ENCODE data around the gene PBX4. TPM values are rescaled to one million over a fixed set of nuclear protein-coding genes. Genes with fewer than 3 reads are reported as not detected.

Gene PBX4
- total RNA-seq, 4 donors from 2014 or later: 1.3 to 2.8 (median 1.6) TPM; not detected in 1

GRCh38 chr19:19662344-19662743, 43.9 kb upstream of the PBX4 start:
- Histone ChIP-seq H3K4me3 (peak overlapping the region in 1 of 2 donors; percentile 96), H3K27ac (no peak overlapping the region), H3K36me3 (no peaks in the 10 kb centered on the region), H3K27me3 (no peaks in the 10 kb centered on the region), H3K9me3 (no peaks in the 10 kb centered on the region), H3K4me1 (peaks cover 0 to 8% of the 10 kb centered on the region in 2 donors)
- intact Hi-C loops (cut with DNase I; ENCODE audit: low total_unique reads): no loop called here
- DNase-seq: no peak
- TF ChIP-seq POLR2A (IDR thresholded peaks at IDR 0.05): no peak
- no peak for TF ChIP-seq CTCF (IDR thresholded peaks at IDR 0.05)

GRCh38 chr19:19661675-19662251, 43.3 kb upstream of the PBX4 start:
- TF ChIP-seq POLR2A (IDR thresholded peaks at IDR 0.05) (no peak), CTCF (IDR thresholded peaks at IDR 0.05) (no peak)
- no peaks in the 10 kb centered on the region for H3K27me3 ChIP-seq
- peaks cover 0 to 8% of the 10 kb centered on the region in 2 donors for H3K4me1 ChIP-seq
- no peak for DNase-seq
- no peak overlapping the region for H3K27ac ChIP-seq
- no peaks in the 10 kb centered on the region for H3K9me3 ChIP-seq
- H3K36me3 ChIP-seq: no peaks in the 10 kb centered on the region
- intact Hi-C loops (cut with DNase I; ENCODE audit: low total_unique reads): no loop called here
- no peak overlapping the region for H3K4me3 ChIP-seq

- intact Hi-C loops (cut with DNase I; ENCODE audit: low total_unique reads): no loop called here
- no peak overlapping the region for H3K27ac ChIP-seq
- TF ChIP-seq POLR2A (IDR thresholded peaks at IDR 0.05) (no peak), CTCF (IDR thresholded peaks at IDR 0.05) (no peak)
- peaks cover 0 to 8% of the 10 kb centered on the region in 2 donors for H3K4me1 ChIP-seq
- H3K4me3 ChIP-seq: no peak overlapping the region
- no peaks in the 10 kb centered on the region for H3K27me3 ChIP-seq
- H3K9me3 ChIP-seq: no peaks in the 10 kb centered on the region
- no peaks in the 10 kb centered on the region for H3K36me3 ChIP-seq
- DNase-seq: no peak
These were observed 42.7 kb upstream of the PBX4 start for GRCh38 chr19:19661141-19661674.

- no peak for TF ChIP-seq POLR2A (IDR thresholded peaks at IDR 0.05)
- TF ChIP-seq CTCF (IDR thresholded peaks at IDR 0.05): no peak
- intact Hi-C loops (cut with DNase I; ENCODE audit: low total_unique reads): no loop called here
- DNase-seq: no peak
- Histone ChIP-seq H3K4me1 (peaks cover 0 to 8% of the 10 kb centered on the region in 2 donors), H3K27me3 (no peaks in the 10 kb centered on the region), H3K27ac (no peak overlapping the region), H3K4me3 (no peak overlapping the region), H3K36me3 (no peaks in the 10 kb centered on the region), H3K9me3 (no peaks in the 10 kb centered on the region)
These were observed 41.3 kb upstream of the PBX4 start for GRCh38 chr19:19659646-19660245.

GRCh38 chr19:19657397-19657783, 38.9 kb upstream of the PBX4 start:
- no peaks in the 10 kb centered on the region for H3K36me3 ChIP-seq
- TF ChIP-seq POLR2A (IDR thresholded peaks at IDR 0.05) (no peak), CTCF (IDR thresholded peaks at IDR 0.05) (no peak)
- H3K27ac ChIP-seq: no peak overlapping the region
- H3K27me3 ChIP-seq: no peaks in the 10 kb centered on the region
- H3K4me3 ChIP-seq: no peak overlapping the region
- intact Hi-C loops (cut with DNase I; ENCODE audit: low total_unique reads): no loop called here
- DNase-seq: no peak
- no peaks in the 10 kb centered on the region for H3K9me3 ChIP-seq
- peaks cover 0 to 4% of the 10 kb centered on the region in 2 donors for H3K4me1 ChIP-seq

All from uterus (tissue), 4 donors.